Adrenal gland (tissue), 5 donors: Measurements from ENCODE around the gene SLC18A2.

ENCODE experiments used
- POLR2A ChIP-seq, 2 donors: fragments of 450-650 bp; IDR thresholded peaks; one replicate each; pipeline ENCODE4 v1.6.1; 2017; ENCODE audit warnings: antibody characterized with exemption in 2 of 2, mild to moderate bottlenecking in 2 of 2, moderate library complexity in 1 of 2
- TF ChIP-seq, protein P1 (sequence below), 6 experiments: fragments of 450-650 bp in 4 of 6; fragments of 200-600 bp in 2 of 6; sonication (generic) in 1 of 6; IDR thresholded peaks; 1 replicate in 5 of 6; 2 replicates in 1 of 6; pipeline versions ENCODE4 v1.5.1 to v1.8.0; 2016 to 2021; ENCODE audit warnings: antibody characterized with exemption in 6 of 6, mild to moderate bottlenecking in 2 of 6, moderate library complexity in 1 of 6
- donor health status: DM: no; HTN: no; CAD: no.

DNA sequence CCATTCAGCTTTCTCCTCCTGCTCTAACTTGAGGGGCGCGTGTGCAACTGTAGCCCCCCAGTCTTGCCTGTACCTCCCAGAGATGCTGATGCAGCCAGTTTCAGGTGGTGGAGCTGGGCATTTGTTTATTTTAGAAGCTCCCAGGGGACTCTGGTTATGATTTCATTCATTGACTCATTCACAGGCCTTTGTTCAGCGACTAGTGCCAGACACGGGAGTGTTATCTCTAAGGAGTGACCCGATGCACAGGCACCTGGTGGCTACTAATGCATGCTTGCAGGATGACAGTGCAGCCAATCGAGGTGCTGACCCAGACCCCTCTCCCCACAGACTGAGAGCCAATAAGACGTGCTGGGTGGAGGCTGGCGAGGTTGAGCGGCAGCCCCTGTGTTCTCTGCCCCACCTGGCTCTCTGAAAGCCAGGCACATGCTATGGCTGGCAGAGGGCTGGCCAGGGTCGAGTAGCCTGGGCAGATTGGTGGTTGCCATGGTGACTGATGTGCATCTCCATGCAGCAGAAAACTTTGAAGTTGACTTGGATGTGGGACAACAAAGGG lies 19.7 kb upstream of the SLC18A2 start:
- no peak for TF ChIP-seq POLR2A (IDR thresholded peaks at IDR 0.05)
- TF ChIP-seq, protein P1, sequence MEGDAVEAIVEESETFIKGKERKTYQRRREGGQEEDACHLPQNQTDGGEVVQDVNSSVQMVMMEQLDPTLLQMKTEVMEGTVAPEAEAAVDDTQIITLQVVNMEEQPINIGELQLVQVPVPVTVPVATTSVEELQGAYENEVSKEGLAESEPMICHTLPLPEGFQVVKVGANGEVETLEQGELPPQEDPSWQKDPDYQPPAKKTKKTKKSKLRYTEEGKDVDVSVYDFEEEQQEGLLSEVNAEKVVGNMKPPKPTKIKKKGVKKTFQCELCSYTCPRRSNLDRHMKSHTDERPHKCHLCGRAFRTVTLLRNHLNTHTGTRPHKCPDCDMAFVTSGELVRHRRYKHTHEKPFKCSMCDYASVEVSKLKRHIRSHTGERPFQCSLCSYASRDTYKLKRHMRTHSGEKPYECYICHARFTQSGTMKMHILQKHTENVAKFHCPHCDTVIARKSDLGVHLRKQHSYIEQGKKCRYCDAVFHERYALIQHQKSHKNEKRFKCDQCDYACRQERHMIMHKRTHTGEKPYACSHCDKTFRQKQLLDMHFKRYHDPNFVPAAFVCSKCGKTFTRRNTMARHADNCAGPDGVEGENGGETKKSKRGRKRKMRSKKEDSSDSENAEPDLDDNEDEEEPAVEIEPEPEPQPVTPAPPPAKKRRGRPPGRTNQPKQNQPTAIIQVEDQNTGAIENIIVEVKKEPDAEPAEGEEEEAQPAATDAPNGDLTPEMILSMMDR (IDR thresholded peaks at IDR 0.05) = no peak
